ENCODE measurements around the gene POLE2. TPM values are rescaled to one million over a fixed set of nuclear protein-coding genes. Genes with fewer than 3 reads are reported as not detected.
"Not testable (repeated sequence)": the region's sequence is repeated elsewhere in the genome, so short reads cannot be mapped to it uniquely, and the experiment has no call there.

The POLE2 gene
- total RNA-seq, 1 donor from 2014 or later = 12.0 TPM

DNA sequence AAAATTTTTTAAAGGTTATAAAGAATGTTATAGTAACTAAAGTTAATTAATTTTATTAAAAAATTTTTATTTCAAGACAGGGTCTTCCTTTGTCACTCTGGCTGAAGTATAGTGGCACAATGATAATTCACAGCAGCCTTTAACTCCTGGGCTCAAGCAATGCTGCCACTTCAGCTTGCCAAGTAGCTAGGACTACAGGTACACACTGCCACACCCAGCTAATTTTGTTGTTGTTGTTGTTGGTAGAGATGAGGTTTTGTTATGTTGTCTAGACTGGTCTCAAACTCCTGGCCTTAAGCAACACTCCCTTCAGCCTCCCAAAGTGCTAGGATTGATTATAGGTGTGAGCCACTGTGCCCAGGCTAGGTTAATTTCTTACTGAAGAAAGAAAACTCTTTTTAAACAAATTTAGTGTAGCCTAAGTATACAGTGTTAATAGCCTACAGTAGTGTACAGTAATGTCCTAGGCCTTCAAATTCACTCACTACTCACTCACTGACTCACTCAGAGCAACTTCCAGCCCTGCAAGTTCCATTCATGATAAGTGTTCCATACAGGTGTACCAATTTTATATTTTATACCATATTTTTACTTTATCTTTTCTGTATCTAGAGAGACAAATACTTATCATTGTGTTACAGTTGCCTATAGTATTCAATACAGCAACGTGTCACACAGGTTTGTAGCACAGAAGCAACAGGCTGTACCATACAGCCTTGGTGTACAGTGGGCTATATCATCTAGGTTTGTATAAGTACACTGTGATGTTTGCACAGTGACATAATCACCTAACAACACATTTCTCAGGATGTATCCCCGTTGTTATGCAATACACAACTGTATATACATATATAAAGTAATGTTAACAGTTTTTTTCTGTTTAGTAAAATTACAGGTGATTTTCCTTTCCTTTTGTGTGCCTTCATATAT lies 28.2 kb downstream of the POLE2 start:
- DNase-seq = no peak

DNA sequence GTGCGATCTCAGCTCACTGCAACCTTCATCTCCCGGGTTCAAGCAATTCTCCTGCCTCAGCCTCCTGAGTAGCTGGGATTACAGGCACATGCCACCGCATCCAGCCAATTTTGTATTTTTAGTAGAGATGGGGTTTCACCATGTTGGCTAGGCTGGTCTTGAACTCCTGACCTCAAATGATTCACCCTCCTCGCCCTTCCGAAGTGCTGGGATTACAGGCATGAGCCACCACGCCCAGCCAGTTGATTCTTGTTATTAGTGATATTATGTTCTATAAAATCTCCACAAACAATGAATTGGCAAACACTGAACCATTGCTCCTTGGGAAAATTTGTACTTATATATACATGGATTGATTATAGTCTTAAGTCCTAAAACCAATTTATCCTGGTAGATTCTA lies 30.5 kb downstream of the POLE2 start:
- not testable (repeated sequence) for DNase-seq

DNA sequence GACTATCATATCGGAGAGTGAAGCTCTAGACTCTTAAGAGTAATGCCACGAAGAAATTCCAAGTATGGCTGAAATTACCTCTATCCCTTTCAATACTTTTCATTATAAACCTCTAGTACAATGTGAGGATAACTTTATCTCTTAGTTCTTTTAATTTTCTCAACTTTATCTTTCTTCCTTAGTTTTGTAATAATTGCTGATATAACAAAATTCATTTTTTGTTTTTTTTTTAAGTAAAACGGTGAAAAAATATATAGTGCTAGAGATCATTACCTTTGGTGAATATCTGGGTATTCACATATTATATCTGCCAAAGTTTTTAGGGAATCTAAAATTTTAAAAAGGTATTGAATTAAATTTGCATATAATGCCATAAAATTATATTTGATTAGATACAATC lies 33.5 kb downstream of the POLE2 start:
- no peak for DNase-seq

DNA sequence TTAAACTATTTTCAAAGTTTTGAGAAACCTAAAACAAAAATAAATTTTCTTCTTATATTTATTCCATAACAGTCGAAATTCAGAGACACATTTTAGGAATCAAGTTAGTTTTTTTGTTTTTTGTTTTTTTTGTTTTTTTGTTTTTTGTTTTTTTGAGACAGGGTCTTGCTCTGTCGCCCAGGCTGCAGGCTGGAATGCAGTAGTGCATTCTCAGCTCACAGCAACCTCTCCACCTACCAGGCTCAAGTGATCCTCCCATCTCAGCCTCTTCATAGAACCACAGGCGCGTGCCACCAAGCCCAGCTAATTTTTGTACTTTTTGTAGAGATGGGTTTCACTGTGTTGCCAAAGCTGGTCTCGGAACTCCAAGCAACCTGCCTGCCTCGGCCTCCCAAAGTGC lies 34.5 kb downstream of the POLE2 start:
- no peak for DNase-seq

DNA sequence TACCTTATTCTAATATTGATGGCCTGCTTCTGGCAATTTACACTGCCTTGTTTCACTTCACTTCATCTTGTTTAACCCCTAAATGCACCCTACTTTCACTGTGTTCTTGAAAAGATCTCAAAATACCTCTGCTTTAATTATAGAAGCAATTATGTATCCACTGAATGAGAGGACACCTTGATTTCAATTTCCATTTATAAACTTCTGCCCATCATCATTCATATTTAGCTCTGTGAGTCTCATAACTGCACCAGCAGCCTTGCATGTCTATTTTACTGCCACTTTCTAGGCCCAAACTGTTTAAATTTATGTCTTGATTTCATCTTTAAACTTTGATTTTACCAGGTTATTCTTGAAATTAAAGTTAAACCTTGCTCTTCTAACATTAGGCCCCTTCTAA lies 45.9 kb downstream of the POLE2 start:
- no peak for DNase-seq

DNA sequence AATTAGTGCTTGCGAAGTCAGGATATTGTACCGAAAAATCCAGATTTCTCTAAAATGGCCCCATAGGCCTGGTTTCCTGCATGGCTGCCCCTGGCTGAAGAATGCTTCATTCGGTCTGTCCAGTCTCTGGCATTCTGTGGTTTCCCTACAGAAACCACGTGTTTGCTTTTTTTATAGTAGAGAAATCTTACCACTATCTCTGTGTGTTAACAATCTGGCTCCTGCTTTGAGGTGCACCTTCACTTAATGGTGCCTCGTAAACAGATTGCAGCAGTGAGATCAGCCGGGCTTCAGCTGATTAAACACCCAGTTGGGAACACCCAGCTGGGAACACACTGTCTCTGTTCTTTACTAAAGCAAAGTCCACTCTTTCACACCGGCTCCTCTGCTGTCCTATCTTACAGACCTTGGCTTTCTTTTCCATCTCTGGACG lies 46.3 kb downstream of the POLE2 start:
- peak; percentile 6 for DNase-seq

DNA sequence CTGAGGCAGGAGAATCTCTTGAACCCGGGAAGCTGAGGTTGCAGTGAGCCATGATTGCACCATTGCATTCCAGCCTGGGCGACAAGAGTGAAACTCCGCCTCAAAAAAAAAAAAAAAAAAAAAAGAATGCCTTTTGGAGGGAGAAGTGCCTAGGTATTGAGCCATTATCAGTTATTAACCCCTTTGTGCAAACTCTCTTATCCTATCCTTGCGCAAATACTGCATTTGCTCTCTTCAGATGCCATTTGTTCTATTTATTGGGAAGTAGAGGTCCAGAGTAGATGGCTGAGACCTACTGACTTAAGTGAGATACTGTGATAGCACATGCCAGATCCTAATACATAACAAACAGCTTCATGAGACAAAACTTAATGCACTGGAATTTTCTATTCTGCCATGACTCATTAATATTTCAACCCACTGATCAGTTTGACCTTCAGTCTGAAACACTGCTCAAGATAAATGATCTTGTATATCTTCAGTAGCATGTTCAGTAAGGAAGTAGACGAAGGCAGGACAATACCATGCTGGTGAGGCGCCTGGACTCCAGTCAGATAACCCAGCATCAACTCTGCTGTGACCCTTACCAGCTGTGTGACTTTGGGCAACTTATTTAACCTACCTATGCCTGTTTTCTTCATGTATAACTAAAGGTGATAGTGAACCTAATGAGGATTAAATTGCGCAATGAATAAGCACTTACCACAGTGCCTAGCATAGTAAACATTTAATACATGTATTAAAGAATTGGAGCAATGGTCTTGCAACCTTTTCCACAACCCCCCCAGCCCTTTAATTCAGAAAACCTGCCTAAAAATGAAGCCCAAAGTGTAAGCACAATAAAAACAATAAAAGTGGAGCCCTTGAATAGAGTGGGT lies 47.2 kb downstream of the POLE2 start:
- no peak for DNase-seq

DNA sequence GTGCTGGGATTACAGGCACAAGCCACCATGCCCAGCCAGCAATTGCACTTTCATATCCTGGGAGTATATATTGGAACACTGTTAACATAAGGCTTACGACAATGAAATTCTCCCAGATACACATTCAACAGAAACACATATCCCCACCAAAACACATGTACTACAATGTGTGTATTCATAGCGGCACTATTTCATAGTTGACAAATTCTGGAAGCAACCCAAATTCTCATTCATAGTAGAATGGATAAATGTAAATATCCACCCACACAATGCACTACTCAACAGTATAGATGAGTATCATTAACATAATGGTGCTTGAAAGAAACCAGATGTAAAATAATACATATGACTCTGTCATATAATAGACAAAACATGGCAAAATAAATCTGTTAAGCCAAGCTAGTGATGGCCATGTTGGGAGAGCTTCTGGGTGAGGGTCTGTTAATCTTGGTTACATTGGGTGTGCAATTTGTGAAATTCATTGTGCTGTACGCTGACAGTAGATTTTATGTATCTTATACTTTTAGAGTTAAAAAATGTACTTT lies 50.4 kb downstream of the POLE2 start:
- DNase-seq = no peak

DNA sequence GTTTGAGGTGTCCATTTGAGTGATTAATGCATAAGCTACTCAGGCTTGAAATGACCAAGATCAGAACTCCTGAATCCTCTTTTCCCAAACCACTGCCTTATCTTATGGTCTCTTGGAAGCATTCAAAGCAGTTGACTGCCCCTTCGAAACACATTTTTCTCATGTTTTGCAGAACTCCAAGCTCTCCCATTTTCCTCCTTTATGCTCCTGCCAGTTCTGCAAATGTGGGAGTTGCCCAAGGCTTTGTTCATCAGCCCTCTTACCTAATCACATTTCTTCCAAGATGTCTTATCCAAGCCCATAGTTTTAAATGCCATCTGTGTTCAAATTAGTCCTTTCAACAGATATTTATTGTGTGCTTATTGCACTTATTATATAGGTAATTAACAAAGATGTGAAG lies 51.1 kb downstream of the POLE2 start:
- no peak for DNase-seq

DNA sequence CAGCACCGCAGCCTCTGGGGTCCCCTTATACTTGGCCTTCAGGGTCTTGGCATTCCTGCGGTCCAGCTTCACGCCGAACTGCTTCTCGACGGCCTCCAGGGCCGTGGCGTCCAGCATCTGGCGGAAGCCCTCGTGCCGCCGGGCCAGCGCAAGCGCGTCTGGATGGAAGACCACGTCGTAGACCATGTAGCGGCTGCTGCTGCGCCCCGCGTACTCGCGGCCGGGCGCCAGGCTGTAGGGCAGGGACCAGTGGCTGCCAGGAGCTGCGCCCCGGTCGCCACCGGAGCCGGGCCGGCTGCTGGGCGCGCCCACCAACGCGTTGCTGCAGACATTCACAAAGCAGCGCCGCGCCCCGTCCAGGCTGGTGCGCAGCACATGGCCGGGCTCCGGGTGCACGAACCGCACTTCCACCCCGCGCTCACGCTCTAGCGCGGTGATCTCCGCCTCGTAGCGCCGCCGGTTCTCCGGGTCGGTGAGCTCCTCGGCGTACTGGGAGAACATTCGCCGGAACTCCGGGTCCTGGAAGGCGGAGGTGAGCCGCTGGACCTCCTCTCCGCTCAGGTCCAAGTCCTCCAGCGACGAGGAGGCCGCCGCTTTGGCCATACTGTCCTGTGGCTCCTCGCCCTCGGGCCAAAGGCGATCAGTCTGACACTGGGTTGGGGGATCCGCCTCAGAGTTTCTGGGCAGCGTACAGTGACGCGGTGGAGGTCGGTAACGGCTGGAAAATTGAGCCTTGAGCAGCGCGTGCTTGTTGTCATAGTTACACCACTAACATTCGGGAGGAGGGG lies 53.3 kb downstream of the POLE2 start, which contains the start of gene DNAAF2:
Gene DNAAF2, minus strand, starts transcription at position 698 of the 788 bp plus-strand sequence. Its CDS starts 95 bp downstream, at position 603.
- DNase-seq = peak; percentile 58

DNA sequence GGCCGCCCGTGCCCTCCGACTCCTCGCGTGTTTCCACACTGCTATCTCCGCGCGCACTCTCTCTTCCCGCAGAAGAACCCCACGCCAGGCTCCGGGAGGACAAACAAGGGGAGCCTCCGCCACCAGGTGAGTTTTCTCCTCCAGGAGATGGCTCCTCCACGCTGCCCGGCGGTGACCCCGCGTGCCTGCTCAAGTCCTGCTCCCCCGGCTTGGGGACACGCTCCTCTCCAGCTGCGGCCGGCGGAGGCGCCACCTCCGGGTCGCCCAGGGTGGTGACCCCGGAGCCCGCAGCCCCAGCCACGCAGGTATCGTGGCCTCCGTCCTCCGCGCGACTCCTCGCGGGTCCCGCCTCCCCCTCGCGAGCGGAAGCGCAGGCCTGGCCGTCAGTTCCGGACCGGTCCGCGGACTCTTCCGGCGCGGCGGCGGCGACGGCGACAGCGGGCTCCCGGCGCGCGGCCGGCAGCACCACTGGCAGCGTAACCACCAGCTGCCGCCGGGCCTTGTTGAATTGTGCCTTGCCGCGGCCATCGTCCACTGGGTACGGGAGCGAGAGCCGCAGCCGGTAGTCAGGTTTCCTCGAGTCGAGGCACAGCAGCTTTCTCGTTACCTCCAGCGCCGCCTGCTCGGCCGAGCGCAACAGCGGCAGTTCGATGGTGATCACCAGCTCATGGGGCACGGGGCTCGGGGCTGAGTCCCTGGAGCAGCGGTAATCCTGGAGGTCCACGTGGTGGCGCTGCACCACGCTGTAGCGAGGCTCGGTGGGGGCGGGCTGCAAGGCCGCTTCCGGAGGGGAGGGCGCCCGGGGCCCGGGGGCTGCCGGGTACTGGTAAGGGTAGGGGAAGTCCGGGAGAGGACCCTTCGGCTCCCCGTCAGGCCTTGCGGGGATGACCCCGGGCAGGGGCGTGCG lies 54.1 kb downstream of the POLE2 start:
- DNase-seq = peak; percentile 89

DNA sequence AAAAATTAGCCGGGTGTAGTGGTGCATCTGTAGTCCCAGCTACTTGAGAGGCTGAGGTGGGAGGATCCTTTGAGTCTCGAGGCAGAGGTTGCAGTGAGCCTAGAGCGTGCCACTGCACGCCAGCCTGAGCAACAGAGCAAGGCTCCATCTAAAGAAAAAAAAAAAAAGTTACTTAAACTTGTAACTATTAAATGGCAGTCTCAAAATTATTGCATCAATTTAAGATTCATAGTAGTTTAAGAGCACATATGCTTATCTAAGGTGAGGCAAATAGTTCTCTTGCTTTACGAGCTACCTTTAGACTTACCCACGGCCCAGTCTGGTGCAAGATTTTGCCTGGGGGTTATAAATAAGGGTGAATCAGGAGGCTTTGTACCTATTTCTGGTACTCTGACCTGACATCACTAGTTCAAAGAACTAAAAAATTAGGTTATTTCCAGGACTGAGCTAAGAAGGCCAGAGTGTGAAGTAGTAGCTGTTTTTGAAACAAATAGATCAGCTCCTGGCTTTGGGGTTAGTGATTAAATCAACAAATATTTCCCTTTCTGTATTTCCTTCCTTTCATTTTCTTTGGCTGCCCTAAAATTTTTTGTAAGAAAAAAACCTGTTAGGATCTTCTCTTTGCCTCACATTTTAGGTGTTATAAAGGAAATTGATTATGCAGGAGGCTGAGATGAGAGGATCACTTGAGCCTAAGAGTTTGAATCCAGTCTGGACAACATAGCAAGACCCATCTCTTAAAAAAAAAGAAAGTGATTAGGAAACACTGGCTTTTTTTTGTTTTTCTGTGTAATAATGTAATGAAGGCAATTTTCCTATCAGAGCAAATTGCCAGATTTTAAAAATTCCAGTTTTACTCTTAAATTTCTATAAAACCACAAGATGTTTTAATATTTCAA lies 63.8 kb downstream of the POLE2 start:
- no peak for DNase-seq

DNA sequence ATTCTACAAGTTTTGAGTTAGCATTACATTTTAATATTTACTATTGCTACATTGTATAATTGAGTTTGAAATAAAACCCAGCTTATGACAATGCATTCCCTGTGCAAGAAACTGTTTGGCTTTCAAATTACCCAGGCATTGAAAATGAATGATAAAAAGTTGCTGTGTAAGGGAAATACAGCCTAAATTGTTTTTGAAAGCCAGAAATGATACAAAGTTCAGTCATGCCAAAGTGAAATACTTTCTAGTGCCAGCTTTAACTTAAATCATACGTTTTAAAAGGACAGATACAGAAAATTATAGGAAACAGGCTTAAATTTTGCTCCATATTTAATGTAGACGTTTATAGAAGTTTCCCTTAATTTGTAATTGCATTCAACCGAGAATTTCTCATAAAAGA lies 64.6 kb downstream of the POLE2 start:
- DNase-seq = no peak

DNA sequence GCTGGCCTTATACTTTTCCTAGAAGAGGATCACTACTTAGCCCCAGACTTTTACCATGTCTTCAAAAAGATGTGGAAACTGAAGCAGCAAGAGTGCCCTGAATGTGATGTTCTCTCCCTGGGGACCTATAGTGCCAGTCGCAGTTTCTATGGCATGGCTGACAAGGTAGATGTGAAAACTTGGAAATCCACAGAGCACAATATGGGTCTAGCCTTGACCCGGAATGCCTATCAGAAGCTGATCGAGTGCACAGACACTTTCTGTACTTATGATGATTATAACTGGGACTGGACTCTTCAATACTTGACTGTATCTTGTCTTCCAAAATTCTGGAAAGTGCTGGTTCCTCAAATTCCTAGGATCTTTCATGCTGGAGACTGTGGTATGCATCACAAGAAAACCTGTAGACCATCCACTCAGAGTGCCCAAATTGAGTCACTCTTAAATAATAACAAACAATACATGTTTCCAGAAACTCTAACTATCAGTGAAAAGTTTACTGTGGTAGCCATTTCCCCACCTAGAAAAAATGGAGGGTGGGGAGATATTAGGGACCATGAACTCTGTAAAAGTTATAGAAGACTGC lies 65.9 kb downstream of the POLE2 start:
- DNase-seq = no peak

DNA sequence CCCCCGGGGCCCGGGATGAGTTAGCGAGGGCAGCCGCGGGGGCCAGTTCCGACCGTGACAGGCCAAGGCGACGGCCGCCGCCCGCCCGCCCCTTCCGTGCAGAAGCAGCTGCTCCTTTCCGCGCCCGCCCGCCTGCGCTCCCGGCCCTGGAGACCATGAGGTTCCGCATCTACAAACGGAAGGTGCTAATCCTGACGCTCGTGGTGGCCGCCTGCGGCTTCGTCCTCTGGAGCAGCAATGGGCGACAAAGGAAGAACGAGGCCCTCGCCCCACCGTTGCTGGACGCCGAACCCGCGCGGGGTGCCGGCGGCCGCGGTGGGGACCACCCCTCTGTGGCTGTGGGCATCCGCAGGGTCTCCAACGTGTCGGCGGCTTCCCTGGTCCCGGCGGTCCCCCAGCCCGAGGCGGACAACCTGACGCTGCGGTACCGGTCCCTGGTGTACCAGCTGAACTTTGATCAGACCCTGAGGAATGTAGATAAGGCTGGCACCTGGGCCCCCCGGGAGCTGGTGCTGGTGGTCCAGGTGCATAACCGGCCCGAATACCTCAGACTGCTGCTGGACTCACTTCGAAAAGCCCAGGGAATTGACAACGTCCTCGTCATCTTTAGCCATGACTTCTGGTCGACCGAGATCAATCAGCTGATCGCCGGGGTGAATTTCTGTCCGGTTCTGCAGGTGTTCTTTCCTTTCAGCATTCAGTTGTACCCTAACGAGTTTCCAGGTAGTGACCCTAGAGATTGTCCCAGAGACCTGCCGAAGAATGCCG lies 66.7 kb downstream of the POLE2 start:
- DNase-seq = peak; percentile 49

DNA sequence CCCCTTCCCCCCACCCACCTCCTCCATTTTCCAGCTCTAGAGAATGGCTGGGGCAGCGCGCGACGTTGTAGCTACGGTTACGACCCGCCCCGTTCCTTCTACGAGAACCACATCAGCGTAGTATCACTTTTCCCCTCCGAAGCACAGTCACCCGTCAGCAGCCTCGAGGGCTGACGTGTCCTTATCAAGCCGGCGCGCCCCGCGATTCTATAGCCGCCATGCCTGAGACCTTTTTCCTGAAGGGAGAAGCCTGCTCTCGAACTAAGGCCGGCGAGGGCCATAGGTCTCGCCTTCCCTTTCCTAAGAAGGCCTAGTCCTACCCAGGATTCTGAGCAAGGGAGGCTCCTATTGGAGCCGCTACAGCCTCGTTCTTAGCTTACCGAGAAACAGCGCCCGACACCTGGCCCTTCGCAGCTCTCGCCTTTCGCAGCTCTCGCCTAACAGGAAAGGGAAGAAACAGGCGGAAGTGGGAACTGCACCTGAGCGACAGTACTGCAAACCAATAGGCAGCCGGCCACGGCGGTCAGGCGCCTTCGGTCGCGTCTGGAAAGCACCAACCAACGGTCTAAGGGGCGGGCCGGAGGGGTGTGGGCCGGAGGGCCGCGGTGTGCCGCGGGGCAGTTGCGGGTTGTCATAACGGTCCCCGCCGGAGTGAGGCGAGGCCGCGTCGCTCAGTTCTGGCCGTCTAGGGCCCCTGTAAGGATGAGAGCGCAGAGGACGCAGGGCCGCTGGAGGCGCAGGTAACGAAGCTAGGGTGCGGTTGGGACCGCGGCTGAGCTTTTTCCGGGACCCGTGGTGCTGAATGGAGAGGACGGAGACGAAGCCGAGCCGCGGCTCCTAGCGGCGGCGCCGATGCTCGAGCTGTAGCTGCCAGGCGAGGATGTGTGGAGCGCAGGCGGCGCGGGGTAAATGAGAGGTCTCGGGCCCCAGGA lies 67.6 kb downstream of the POLE2 start, which contains the start of the genes MGAT2 and RPL36AL:
Gene MGAT2, plus strand, starts transcription at position 618 of the 932 bp plus-strand sequence. CDS start 470 bp downstream, outside the sequence.
Gene RPL36AL, minus strand, starts transcription at position 445 of the 932 bp plus-strand sequence. CDS start 1,522 bp downstream, outside the sequence.
- peak; percentile 97 for DNase-seq

DNA sequence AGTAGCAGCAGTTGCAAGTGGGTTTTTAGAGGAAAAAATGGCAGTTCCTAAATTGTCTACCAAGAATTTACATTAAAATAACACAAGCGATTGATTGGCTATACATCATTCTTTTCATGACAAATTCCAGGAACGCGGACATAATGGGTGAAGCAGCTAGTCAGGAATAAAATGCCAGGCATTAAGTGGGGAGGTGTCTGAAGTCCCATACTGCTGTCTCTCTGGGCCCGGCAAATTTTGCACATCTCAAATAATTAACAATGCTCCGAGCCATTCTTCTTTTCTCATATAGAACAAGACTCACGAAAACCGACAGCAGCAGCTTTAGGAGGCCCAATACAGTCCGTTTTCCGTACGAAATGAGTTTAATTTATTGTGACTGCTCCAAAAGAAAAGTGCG lies 68.3 kb downstream of the POLE2 start:
- DNase-seq = no peak

Measured in occipital lobe (tissue), 2 donors.